GM21528 (cell line): ENCODE measurements around the gene LHFPL2.
A peak's percentile ranks its signal among the peaks of the same experiment; 100 is the strongest.
"Not testable (repeated sequence)": the region's sequence is repeated elsewhere in the genome, so short reads cannot be mapped to it uniquely, and the experiment has no call there.

Experiments
- ATAC-seq: cut with Tn5 transposase; IDR thresholded peaks from one replicate; pipeline ENCODE4 v1.9.1; 2021; ENCODE audit warnings: mild to moderate bottlenecking, moderate library complexity; ENCODE audit not compliant: unreplicated experiment, low FRiP score

Gene LHFPL2

DNA sequence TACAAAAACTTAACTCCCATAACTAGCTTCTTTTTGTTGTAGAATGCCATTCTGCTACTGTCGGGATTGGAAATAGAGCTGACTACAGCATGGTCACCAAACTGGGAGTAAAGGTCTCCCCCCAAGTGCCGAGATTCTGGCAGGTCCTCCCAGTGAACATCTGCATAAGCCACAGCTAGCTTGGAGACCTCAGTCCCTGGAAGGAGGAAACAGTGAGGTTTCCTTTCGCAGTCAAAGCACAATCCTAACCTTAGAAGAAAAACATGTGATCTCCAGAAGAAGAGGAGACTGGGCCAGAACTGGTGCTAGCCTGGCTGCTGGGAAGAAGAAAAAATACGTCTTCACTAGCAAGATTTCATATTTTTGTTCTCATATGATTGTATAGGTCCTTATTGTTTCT is 160.7 kb downstream of the LHFPL2 start:
- ATAC-seq = no peak

DNA sequence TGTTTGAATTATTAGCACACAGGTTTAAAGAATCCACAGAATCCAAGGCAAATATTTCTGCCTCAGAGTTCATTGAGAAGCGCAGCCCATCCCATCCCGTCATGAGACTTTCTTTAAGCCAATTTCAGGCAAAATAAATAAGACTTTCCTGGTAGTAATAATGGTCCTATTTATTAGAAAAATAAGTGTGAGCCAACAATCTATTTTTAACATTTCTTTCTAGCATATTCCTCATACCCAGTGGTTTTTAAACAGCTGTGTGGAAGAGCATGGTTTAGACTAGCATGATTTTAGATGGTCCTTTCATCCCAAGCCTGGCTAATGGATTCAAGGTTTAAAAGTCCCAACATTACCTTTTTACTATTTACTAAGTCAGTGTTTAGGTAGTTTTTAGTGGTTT is 162.4 kb downstream of the LHFPL2 start:
- ATAC-seq = no peak

DNA sequence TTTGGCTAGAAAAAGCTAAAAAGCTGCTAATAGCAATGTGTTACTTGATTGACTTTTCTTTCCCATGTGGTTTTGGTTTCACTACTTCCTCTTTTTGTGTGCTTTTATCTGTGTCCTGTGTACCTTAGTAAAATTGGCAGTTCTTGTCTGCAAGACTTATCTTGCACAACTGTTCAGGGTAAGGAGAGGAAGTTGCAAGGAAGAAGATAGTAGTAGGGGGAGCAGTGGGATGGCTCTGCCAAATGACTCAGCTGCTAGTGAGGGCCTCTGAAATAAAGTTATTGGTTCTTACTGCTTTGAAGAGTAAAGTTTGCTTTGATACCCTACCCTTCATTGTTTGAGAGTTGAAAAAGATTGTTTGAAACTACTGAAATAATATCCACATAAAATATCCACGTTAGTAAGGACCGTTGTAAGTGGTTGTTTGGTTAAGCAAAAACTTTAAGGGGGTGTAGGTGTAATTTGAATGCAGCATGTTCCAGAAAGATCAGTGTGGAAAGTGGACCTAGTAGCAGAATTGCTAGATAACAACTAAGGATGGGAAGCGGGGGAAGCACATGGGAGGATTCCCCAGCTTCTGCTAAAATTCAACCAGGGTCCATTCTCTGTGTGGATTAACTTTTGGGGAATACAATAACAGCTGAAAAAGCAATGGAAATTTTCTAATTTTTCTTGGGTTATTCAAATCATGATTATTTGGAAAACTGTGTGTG is 164.6 kb downstream of the LHFPL2 start:
- peak; percentile 81 for ATAC-seq

DNA sequence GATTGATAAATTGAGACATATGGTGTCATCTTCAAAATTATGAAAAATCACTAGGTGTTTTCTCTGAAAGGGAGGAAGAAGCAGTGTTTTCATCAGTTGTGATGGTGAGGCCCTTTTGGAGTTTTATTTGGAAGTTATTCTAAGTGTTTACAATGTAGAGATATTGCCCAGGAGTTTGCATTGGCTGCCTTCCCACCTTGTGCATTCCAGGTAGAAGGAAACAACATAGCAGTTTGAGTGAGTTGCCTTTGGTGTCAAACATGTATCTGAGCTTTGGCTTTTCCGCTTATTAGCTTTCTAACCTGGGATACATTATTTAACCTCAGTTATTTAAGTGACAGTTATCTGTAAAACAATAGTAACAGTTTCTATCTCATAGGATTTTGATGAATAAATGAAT is 165.6 kb downstream of the LHFPL2 start:
- no peak for ATAC-seq

DNA sequence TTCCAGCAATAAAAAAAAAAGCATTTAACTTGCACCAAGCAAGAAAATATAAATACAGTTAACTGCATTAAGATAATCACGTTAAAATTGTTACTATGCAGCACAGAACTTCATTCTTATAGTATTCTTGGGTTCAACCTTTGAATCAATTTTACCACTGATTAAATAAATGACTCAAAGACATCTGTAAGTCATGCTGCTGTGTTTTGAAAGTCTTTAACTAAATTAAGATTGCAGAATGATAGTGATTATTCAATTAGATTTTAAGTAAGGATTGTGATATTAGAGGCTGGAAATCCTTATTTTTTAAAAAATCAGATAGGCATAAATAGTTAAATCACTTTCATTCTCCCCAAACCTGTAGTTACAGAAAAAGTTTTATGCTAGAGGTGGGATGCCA is 171.8 kb downstream of the LHFPL2 start:
- no peak for ATAC-seq

DNA sequence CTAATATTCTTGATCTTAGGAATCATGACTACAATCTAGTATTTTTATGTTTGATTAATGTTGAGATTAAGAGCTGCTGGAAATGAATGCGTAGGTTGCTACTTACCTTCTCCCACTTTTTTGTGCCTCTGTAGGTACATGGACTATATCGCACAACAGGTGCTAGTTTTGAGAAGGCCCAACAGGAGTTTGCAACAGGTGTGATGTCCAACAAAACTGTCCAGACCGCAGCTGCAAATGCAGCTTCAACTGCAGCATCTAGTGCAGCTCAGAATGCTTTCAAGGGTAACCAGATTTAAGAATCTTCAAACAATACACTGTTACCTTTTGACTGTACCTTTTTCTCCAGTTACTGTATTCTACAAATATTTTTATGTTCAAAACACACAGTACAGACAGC is 173.2 kb downstream of the LHFPL2 start:
- no peak for ATAC-seq

DNA sequence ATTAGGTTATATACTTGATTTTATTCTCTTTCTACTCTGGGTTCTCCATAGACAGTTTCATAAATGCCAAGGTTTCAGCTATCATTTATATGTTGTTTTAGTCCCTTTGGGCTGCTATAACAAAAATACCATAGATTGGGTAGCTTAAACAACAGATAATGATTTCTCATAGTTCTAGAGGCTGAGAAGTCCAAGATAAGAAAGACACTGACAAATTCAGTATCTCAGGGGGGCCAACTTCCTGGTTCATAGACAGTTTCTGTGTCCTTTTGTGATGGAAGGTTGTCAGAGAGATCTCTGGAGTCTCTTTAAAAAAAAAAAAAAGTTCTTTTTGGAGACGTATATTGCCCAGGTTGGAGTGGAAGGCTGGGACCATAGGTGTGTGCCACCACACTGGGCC is 174.8 kb downstream of the LHFPL2 start:
- no peak for ATAC-seq

DNA sequence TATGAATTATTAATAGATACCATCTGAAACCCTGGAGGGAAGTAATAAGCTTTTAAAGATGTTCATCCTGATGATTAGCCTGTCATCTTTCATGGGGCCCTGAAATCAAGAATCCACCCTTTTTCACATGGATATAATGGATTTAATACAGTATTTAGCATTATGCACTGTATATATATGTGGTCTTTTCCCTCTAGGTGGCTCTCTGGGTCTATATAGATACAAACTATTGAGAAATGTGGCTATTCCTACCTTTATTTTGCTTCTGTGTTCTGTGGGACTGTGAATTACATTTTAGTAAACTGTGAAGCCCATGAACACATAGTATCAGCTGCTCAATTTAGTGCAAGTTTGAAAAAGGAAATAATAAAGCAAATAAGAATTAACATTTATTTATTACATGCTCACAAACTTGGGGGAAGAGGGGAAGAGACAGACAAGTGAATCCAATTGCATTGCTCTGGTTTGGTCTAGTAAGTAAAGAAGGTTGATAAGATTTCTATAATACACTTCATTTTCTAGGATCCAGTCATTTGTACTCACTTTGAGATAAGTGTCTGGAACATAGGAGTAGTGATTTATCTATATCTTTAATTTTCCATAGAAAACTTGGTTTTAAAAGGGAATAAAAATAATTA is 176.0 kb downstream of the LHFPL2 start:
- no peak for ATAC-seq

DNA sequence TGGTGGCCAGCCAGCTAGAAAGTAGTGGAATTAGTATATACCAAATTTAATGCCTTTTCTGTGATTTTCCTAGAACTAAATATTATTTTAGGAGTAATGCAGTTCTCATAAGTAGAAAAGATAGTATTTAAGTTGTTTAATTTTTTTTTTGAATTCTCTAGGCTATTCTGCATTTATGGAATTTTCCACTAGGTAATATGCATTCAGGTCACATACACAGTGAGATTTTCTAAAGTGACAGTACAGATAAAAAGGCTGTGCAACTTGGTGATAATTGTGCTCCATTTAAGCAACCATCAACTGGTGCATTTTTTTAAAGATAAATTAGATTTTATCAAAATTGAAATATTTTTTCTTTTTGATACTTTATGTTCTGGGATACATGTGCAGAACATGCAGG is 176.7 kb downstream of the LHFPL2 start:
- no peak for ATAC-seq

DNA sequence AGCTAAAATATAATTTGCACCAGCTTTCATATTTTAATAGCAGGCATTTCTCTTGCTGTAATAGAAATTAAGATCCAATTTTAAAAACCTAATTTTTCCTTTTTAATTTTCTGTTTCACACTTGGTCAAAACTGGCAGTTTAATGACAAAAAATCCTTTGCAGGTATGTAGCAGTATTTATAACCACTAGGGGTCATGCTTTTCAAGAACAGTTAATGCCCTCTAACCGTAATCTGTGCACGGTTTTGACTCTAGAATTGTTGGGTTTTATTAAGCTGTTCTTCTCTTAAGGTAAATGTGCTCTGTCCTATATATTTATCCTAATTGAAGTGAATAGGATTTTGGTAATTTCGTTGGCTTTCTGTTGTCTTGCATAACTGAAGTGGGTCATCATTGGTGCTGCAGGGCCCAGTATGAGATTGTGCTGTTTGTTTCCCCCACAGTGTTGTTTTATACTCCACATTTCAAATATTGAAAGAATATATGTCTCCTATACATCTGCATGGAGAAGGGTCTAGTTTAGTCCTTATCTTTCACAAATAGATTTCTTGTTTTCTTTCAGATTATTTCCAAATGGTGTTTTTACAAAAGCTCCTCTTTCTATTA is 180.7 kb downstream of the LHFPL2 start:
- ATAC-seq = no peak

DNA sequence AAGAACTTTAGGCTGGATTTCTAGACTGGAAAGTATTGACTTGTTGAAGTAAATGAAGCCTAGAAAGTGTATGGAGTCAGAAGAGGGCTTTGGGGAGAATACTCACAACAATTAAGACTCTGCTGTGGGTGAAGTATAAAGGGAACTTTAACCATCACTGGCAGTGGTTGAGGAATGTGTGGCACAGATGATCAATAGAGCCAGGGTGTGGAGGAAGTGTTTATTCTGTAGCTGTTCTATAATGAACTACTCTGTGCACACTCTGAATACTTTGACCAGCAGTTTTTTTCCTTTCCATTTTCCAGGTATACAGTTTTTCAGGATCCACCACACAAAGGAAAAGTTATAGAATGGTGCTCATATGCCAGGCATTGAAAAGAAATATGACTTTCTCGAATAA is 181.4 kb downstream of the LHFPL2 start:
- ATAC-seq = no peak

DNA sequence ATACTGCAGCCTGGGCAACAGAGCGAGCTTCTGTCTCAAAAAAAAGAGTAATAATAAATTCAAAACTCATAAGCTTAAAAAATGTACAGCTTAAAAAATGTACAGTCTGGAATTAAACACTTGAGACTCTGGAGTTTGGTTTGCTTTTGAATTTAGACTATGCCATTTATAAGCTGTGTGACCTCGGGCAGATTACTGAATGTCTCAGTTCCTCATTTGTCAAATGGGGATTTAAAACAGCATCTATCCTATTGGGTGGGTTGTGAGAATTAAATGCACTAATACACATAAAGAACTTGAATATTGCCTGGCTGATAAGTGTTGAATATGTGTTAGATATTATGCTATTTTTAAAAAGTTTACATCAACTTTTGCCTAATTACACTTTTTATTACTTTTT is 189.7 kb downstream of the LHFPL2 start:
- no peak for ATAC-seq

DNA sequence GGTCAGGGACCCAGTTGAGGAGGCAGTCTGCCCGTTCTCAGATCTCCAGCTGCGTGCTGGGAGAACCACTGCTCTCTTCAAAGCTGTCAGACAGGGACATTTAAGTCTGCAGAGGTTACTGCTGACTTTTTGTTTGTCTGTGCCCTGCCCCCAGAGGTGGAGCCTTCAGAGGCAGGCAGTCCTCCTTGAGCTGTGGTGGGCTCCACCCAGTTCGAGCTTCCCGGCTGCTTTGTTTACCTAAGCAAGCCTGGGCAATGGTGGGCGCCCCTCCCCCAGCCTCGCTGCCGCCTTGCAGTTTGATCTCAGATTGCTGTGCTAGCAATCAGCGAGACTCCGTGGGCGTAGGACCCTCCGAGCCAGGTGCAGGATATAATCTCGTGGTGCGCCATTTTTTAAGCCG is 191.1 kb downstream of the LHFPL2 start:
- ATAC-seq = not testable (repeated sequence)

DNA sequence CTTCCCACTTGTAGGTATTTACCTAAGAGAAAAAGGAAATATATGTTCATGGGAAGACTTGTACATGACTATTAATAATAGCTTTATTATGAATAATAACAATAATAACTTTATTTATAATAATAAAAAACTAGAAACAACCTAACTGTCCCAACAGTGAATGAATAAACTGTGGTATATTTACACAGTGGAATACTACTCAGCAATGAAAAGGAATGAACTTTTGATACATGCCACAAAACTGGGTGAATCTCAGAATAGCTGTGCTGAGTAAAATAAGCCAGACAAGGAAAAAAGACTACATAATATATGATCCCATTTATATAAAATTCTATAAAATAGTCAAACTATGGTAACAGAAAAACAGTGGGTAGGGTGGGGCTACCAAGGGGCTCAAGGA is 199.5 kb downstream of the LHFPL2 start:
- ATAC-seq = no peak

DNA sequence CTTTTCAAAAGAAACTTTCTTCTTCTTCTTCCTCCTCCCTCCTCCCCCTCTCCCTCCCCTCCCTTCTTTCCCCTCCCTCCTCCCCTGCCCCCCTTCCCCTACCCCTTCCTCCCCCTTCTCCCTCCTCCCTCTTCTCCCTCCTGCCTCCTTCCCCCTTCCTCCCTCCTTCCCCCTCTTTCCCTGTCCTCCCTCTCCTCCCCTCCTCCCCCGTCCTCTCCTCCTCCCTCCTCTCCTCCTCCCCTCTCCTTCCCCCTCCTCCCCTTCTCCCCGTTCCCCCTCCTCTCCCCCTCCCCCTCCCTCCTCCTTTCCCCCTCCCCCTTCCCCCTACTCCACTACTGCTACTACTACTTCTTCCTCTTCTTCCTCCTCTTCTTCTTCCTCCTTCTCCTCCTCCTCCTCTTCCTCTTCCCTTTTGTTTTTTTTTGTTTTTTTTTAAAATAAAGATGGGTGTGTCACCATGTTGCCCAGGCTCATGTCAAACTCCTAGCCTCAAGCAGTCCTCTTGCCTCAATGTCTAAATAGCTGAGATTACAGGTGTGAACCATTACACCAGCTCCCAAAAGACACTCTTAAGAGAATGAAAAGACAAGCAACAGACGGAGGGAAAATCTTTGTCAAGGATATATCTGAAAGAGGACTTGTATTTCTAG is 200.7 kb downstream of the LHFPL2 start:
- ATAC-seq = no peak
